GM12874 (cell line): ENCODE data around the gene TCF12.

Experiments
- TF ChIP-seq, protein P1 (sequence below): IDR thresholded peaks from 2 replicates; pipeline ENCODE4 v1.5.1; 2011; ENCODE audit warnings: low read depth, mild to moderate bottlenecking, control low read depth, low read length, moderate library complexity; ENCODE audit not compliant: insufficient read depth

The TCF12 gene

DNA sequence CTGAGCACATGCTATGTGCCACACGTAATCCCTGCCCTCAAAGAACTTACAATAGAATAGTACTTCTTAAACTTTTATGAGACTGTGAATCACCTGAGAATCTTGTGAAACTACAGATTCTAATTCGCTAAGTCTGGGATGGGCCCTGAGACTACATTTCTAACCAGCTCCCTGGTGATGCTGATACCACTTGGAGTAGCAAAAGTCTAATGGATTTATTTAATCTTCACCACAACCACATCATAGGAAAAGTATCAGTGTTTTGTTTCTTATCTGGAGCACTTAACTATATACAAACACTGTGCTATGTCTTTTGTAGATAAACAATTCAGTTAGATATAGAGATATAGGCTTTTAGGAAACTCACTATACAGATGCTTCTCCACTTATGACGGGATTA, 23.8 kb upstream of the TCF12 start:
- TF ChIP-seq, protein P1, sequence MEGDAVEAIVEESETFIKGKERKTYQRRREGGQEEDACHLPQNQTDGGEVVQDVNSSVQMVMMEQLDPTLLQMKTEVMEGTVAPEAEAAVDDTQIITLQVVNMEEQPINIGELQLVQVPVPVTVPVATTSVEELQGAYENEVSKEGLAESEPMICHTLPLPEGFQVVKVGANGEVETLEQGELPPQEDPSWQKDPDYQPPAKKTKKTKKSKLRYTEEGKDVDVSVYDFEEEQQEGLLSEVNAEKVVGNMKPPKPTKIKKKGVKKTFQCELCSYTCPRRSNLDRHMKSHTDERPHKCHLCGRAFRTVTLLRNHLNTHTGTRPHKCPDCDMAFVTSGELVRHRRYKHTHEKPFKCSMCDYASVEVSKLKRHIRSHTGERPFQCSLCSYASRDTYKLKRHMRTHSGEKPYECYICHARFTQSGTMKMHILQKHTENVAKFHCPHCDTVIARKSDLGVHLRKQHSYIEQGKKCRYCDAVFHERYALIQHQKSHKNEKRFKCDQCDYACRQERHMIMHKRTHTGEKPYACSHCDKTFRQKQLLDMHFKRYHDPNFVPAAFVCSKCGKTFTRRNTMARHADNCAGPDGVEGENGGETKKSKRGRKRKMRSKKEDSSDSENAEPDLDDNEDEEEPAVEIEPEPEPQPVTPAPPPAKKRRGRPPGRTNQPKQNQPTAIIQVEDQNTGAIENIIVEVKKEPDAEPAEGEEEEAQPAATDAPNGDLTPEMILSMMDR = no peak

DNA sequence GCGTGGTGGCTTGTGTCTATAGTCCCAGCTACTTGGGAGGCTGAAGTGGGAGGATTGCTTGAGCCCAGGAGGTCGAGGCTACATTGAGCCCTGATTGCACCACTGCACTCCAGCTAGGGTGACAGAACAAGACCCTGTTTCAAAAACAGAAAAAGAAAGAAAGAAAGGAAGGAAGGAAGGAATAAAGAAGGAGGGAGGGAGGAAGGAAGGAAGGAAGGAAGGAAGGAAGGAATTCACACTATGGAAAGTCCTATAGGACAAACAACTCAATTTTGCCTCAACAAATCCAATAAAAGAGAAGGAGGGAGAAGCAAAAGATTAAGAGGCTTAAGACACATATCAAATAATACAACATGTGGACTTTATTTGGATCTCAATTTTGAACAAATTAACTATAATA, 16.5 kb upstream of the TCF12 start:
- TF ChIP-seq, protein P1 = no peak

DNA sequence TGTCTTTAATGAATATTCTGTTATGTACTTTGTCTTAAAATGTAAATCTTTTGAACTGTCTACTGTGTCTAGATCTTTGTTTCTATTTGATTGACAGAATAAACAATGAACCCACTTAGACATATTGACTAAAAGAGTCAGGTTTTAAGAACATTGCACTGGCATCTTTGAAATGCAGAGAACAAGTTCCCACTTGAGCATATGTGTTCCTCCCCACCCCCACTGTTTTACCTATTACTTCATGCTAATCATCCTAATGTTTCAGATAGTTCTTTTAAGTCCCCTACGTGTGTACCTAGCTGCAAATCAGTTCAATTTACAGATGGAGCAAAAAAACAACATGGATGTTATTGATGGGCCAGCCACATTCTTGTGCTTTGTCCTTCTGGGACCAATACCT, 11.7 kb upstream of the TCF12 start:
- TF ChIP-seq, protein P1 = no peak

DNA sequence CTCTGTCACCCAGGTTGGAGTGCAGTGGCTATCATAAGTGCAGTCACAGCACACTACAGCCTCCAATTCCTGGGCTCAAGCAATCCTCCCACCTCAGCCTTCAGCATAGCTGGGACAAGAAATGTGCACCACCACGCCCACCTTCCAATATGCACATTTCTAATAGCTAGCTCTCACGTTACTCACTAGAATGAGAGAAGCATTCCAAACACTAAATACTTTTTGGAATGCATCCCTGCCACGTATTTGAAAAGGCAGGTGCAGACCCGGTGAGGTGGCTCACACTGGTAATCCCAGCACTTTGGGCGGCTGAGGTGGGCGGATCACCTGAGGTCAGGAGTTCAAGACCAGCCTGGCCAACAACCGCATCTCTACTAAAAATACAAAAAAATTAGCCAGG, 7.6 kb upstream of the TCF12 start:
- TF ChIP-seq, protein P1 = no peak

DNA sequence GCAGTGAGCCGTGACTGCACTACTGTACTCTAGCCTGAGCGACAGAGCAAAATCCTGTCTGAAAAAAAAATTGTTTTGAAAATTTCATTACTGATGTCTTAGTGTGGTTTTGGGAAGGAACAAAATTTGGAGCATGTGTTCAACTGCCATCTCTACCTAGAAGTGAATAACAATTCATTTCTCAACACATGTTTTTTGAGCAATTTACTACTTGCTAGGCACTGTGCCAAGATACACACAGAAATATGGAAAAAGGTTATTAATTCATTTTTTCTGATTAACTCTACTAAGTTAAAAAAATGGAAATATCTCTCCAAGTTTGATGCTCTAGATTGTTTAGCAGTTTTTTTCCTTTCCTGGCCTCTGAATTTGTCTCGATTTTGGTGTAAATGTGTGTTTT, 5.2 kb upstream of the TCF12 start:
- TF ChIP-seq, protein P1 = no peak

DNA sequence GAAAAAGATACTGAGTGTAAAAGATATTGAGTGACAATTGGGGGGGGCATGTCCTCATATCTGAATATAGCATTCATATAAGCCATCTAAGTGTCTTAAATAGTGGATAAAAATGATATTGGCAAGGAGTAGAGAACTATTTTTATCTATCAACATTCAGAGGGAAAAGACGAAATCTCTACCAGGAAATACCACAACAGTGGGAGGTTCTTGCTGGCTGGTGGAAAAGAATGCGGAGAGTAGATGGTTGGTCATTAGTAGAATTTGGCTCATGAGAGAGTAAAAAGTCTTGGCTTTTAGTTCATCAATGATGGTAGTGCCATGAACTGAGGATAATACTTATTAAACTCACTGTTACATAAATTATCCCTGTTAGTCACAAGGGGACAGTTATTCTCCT, 4.8 kb upstream of the TCF12 start:
- TF ChIP-seq, protein P1 = no peak

DNA sequence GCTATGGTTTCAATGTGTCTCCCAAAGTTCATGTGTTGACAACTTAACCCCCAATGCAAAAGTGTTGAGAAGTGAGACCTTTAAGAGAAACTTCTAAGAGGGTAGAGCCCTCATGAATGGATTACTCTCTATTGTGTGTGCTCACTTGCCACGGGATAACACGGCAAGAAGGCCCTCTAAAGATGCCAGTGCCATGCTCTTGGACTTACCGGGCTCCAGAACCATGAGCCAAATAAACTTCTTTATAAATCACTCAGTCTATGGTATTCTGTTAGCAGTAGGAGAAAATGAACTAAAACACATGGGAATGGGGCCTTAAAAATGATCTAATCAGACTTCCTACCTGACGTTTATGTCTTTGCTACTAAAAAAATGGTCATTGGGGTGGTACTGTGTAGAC, 2.6 kb upstream of the TCF12 start:
- TF ChIP-seq, protein P1 = no peak

DNA sequence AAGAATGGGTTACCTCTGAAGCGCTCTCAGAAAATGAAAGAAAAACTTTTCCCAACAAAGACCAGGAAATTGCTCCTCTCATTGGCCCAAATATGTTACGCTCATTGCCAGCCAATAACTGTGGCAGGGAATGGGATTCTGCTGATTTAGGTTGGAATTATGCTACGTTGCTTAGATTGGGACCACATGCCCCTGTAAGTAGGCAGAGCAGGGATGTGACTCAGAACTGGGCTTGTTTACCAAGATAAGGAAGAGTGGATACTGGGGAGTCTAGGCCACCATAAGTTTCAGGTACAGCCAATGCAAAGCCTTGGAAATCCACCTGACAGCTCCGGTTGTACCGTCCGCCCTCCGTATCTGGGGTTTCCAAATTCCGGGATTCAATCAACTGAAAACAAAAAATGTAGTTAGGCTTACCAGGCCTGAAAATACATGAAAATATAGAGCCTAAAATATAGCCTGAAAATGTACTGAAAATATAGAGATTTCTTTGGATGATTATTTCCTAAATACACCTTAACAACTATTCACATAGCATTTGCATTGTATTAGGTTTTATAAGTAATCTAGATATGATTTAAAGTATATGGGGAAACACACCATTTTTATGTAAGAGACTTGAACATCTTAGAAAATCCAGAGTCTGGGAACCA, 1.5 kb upstream of the TCF12 start:
- TF ChIP-seq, protein P1 = no peak
